Activated CD4-positive, alpha-beta T cell treated with anti-CD3 and anti-CD28 coated beads for 4 hours (primary cell): Measurements from ENCODE around the gene ADAM19.
"Not testable (repeated sequence)": the region's sequence is repeated elsewhere in the genome, so short reads cannot be mapped to it uniquely, and the experiment has no call there.

Experiments
- DNase-seq, 2 donors: peaks; one replicate each; pipeline ENCODE4 v3.0.0-alpha.2; 2020

The ADAM19 gene

GRCh38 chr5:157513182-157513581 is 62.4 kb downstream of the ADAM19 start:
- no peak for DNase-seq

DNA sequence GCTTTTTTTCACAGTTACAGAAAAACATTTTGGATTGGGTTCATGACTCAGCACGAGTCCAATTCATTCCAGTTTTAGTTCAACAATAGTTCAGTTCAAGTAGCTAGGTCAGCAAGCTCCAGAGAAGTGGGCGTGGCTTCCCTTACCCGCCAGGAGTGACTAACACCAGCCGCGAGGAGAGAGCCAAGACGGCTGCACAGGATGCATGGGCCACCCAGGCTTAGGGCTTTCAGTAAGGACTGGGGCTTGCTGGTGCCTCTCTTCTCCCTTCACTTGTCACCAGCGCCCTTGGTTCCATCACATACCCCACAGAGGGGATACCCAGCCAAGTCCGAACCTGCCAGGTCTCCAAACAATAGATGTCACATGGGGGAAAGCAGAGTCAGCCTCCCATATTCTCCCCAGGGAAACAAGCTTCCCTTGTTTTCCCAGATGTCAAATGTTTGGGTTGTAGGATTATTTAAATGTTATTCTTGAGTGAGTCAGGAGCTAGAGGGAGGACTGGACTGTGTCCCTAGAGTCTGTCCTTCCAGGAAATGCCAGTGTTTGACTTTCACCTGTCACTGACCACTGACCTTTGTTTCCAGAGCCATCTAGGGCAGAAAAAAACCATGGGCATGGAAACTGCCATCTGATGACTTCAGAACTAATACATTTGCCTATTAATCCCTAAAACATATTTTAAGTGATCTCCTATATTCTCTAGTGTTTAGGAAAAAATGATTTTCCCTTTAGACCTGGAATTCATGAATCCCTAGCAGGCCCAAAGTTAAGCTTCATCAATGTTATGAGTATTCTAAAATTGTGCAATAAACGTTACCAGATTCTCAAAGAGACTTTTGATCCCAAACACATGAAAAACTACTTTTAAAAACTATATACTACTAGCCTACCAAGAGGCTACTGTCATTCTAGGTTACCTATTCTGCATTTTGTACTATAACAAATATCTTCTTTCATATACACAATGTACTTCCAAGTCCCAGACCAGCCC is 63.6 kb downstream of the ADAM19 start:
- peak; percentile 42 to 47 for DNase-seq

DNA sequence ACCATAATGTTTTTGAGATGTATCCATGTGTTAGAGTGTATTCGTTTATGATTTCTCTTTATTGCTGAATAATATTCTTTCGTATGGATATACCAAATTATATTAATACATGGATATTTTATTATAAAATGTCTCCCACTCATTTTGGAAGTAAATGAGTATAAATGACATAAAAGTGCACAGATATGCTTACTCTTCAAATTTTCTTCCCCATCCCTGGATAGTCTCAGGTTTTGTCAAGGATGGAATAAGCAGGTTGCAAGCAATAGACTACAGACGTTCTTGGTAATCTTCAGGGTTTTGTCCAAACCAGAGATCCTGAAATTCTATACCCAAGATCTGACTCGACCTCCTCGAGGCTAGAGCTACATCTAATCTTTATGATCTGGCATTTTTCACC is 64.9 kb downstream of the ADAM19 start:
- DNase-seq = no peak

GRCh38 chr5:157509587-157509986 is 66.0 kb downstream of the ADAM19 start:
- DNase-seq = no peak

DNA sequence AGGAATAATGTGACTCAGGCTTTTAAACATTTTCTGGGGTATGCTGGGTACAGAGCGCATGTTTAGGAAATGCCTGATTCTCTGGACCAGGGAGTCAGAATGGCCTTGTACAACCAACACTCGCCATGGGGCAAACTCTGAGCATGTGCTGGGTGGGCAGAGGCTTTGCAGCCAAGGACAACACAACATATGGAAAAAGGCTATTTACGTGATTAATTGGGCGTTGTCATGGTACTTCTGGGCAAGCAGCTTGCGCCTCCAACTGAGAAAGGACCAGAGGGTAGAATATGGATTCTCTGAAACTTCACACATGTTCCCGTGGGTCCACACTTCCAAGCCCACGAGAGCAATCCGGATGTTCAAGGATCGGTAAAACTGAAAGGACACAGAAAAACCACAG is 66.5 kb downstream of the ADAM19 start:
- DNase-seq = no peak

- DNase-seq = no peak
Observed at GRCh38 chr5:157506981-157507780, 68.4 kb downstream of the ADAM19 start.

DNA sequence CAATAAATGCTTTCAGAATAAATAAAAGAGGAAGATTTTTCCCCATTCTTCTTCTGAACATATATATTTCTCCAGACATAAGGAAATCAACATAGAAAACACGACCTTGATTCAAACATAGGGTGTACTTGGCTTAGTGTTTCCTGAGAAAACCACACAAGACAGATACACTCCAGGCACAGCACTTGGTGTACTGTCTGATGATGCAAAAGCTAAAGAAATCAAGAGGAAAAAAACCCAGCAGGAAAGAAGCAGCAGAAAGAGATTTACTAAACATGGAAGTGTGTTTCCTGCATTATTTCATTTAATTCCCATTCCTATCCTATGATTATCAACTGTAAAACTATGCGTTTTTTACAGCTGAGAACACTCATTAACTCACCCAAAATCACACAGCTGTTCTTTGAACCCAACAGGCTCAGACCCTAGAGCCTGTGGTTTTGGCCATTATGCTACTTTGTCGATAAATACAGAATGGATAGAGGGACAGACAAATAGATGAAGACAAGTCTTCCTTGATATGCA is 69.4 kb downstream of the ADAM19 start:
- no peak for DNase-seq

GRCh38 chr5:157505496-157505895 is 70.1 kb downstream of the ADAM19 start:
- no peak for DNase-seq

DNA sequence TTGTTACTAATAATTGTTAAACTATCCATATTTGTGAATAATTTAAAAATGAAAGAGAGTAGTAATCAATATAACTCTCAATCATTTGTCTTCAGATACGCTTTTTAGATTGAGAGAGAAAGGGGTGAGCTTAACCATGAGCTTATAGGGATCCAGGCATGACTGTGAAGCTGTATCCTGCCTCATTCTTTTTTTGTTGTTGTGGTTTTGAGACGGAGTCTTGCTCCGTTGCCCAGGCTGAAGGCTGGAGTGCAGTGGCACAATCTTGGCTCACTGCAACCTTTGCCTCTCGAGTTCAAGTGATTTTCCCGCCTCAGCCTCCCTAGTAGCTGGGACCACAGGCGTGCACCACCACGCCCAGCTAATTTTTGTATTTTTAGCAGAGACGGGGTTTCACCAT is 71.5 kb downstream of the ADAM19 start:
- DNase-seq = no peak

DNA sequence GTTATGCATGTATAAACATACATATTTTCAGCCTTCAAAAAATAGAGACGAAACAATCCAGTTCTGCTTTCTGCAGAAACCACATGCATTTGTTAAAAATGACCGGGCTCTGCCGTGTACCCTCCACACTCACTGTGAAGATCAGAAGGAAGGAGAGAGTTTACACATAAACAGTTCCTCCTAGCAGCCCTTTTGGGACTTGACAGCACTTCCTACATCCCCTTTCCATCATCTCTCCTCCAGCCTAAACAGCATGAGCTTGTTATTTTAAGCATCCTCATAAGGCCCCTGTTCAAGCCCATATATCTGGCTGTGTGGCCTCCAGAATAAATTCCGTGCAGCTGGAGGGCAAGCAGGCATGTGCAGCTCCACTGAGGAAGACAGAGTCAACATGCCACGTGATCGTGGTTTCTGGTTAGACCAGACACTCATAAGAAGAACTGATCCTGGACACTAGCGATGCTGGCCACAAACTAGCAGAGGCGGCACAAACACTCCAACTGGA is 73.4 kb downstream of the ADAM19 start:
- no peak for DNase-seq

- DNase-seq = no peak
Observed at GRCh38 chr5:157497875-157498611, 77.5 kb downstream of the ADAM19 start.

DNA sequence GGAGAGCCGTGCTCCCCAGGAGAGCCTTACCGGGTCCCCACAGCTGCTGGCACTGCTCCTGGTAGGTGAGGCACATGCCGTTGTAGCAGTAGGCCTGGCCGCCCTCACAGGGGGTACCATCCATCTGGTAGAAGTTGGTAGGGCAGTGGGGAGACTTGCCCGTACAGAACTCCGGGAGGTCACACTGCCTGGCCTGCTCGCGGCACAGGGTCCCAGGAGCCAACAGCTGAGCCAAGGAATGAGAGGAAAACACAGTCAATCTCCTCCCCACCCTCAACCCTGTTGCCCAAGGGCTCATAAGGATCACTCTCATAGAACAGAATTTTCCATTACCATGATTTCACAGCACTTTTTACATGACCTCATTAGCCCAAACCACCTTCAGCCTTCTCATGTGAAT is 78.7 kb downstream of the ADAM19 start:
- DNase-seq = no peak

DNA sequence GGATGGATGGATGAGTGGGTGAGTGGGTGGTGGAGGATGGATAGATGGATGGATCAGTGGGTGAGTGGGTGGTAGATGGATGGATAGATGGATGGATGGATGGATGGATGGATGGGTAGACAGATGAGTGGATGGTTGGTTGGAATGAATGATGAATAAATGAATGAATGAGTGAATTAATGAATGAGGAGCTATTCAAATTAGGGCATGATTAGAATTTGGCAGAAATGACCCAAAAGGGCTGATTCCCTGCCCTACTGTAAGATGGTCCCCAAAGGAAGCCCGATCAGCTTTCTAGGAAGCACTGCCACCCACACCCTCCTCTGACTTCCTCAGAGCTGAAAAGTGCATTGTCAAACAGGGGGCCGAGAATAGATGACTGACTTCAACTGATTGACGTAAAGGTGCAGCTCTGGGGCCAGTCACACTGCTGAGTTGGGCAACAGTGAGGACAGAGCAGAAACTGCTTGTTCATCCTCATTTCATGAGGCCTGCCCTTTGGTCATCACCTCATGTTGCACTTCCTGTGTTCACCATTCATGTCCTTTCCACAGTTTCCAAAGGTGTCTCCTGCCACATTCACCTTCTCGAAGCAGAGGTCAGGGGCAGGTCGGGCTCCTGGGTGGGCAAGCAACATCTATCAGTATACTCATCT is 81.3 kb downstream of the ADAM19 start:
- no peak for DNase-seq

DNA sequence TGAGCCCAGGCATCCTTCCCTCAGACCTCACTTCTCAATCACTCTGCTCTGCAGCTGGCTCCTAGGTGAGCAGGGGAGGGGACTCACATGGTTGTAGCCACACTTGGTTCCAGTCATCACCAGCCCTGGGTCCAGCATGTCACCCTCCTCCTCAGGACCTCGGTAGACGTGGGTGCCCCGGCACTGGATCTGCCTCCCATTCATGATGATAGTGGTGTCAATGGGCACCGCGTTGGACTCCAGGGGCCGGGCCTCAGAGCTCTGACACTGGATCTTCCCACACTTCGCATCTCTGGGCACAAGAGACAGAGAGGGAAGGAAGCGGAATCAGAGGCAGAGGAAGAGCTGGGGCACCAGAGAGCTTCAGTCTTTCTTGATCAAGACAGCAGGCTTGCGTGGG is 82.7 kb downstream of the ADAM19 start:
- no peak for DNase-seq

GRCh38 chr5:157491471-157491995 is 84.0 kb downstream of the ADAM19 start:
- no peak for DNase-seq

DNA sequence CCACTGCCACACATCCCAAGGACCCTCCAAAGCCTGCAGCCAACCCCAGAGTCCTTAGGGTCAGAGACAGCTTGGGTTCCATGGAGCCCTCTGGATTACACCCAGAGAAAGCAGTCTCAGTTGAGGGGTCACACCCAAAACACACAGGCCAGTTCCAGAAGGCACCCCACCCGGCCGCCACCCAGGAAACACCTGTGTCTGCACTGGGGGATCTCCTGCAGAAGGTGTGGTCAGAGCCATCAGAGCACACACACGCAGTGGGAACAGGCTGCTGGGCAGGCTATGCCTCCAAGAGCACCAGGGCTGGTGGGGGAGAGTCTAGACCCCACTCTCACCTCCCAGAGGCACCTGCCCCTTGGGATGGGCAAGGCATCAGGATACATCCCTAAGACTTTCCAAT is 88.2 kb downstream of the ADAM19 start:
- DNase-seq = no peak

GRCh38 chr5:157486861-157487260 is 88.7 kb downstream of the ADAM19 start:
- no peak for DNase-seq

DNA sequence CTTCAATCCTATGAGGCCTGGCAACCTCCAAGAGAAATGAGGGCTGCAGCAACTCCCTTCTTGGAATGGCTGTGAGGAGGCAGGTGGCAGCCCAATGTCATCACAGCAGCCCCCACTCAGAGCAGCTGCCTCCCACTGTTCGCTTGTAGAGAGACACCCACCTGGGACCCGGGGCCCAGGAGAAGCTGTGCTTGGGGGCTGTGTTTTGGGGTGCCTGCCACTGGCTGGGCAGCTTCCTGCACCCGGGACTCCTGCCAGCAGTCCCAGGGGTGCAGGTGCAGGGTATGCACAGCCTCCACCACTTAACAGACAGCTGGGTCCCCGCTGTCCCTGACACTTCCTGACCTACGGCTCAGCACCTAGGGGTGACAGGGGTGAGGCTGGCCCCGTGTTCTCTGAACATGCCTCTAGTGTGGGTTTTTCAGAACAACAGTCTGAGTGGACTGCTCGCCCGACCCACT is 89.3 kb downstream of the ADAM19 start:
- DNase-seq = no peak

DNA sequence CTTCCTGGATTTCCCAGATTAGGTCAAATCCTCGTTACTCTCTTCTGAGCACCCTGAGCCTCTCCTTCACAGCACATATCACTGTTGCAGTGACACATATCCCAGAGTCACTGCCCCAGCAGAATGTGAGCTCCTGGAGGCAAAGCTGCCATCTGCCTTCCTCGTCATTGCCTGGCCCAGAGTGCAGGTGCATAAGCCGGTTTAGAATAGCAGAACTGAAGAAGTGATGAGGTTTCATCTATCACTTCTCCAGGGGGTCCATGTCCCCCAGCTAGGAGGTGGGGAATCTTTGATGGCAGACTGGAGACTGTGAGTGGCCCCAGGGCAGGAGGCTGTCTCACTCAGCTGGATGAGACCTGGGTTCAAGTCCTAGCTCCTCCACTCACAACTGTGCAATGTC is 89.8 kb downstream of the ADAM19 start:
- DNase-seq = no peak

DNA sequence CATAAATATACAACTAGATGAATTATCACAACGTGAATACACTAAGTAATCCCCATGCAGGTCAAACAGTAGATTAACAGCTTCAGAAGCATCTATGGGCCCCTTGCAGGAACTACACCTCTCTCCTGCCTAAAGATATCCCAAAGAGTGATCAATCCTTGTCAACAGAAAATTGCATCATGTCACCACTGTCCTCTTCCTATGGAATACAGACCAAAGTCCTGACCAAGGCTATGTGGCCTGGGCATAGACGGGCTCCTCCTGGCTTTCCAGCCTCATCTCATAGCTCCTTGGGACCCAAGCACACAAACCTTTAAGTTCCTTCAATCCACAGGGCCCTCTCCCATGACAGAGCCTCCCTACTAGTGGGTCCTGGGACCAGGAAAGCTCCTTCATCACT is 90.2 kb downstream of the ADAM19 start:
- DNase-seq = no peak

GRCh38 chr5:157484768-157485167 is 90.8 kb downstream of the ADAM19 start:
- DNase-seq = no peak

- DNase-seq = not testable (repeated sequence)
Observed at GRCh38 chr5:157482702-157483101, 92.9 kb downstream of the ADAM19 start.
